ENCODE results near the gene POLRMT.
"Not testable (repeated sequence)": the region's sequence is repeated elsewhere in the genome, so short reads cannot be mapped to it uniquely, and the experiment has no call there.

Gene POLRMT

DNA sequence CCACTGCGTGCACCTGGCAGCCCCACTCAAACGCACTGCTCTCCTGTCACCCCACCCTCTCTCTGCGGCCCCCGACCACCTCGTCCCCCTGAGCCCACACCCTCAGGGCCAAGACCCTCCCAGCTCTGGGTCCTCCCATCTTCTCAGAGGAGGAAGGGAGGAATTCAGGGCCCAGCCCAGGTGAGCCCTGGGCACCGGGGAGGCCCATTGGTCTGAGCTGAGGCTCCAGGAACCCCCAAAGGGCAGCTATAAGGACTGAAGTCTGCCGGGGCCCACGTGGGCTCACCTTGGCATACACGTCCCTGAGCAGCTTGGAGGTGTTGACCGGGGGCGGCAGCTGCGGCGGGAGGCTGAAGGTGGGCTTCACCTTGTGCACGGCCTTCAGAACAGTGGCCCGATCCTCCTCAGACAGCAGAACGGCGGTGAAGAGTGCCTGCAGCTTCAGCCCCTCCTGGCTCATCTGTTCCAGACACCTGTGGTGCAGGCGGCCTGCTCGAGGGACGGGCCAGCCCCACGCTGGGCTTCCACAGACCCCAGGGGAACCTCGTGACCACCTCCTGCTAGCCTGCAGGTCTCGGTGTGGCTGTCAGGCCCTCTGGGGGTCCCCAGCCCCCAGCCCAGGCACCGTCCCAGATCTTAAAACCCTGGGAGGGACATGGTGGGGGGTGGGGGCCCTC, 8.8 kb downstream of the POLRMT start:
- no peak for DNase-seq

DNA sequence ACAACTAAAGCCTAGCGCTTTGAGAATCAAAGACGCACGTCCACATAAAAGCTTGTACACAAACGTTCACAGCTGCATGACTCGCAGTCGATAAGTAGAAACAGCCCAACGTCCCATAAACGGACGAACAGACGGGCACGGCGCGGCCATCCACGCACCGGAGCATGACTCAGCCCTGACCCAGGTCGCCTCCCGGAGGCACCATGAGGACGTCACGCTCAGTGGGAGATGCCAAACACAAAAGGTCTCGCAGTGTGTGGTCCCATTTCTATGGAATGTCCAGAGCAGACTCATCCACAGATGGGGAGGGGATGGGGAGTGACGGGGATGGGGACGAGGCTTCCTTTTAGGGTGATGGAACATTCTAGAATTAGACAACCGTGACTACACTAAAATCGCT, 9.4 kb downstream of the POLRMT start:
- no peak for DNase-seq

DNA sequence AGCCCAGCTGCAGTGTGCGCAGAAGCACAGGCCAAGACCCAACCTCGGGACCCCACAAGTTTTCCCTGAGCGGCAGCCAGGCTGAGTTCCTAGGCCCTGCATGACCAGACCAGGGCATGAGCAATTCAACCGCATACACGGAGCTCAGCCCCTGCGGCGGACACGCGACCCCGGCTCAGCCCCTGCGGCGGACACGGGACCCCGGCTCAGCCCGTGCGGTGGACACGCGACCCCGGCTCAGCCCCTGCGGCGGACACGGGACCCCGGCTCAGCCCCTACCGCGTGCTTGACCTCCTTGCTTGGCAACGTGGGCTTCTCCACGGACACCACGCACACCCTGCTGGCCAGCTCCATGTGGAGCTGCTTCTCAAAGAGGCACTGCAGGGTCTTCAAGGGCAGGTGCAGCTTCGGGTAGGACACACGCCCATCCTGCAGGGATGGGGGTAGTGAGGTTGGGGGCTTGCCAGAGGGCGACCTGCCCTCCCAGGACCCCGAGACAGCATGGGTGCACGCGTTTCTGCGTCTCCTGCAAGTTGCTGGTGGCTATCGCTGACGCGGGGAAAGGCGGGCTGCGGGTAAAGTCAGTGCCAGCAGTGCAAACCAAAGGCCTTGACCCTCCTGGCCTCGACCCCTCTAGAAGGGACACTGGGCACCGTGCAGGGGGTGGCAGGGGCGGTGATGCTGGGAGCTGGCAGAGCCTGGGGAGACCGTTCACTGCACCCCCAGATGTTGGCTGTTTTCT, 10.0 kb downstream of the POLRMT start:
- no peak for DNase-seq

- no peak for DNase-seq
Observed at GRCh38 chr19:622666-623065, 10.7 kb downstream of the POLRMT start.

DNA sequence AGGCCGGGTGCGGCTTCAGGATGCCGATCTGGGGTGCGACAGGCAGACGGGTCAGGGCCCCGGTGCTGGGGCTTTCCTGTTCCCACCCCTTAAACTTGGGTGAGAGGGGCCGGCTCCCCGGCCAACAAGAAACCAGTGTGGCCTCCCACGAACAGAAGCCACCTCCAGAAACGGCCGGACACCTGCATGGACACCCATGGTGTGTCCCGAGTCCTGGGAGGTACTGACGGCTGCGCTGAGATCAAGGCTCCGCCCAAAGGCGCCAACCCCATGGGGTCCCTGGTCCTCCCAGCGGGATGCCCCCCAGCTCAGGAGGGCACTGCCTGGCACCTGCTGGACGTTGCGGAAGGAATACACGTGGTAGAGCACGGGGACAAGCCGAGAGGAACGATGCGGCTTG, 11.5 kb downstream of the POLRMT start:
- no peak for DNase-seq

- not testable (repeated sequence) for DNase-seq
Observed at GRCh38 chr19:621191-621590, 12.1 kb downstream of the POLRMT start.

GRCh38 chr19:620166-620862, 13.0 kb downstream of the POLRMT start:
- DNase-seq: no peak

GRCh38 chr19:619286-620002, 13.9 kb downstream of the POLRMT start:
- no peak for DNase-seq

GRCh38 chr19:618674-619285, 14.6 kb downstream of the POLRMT start:
- DNase-seq: no peak

GRCh38 chr19:618247-618619, 15.1 kb downstream of the POLRMT start:
- DNase-seq: no peak

GRCh38 chr19:617551-618246, 15.6 kb downstream of the POLRMT start:
- no peak for DNase-seq

- DNase-seq: no peak
Observed at GRCh38 chr19:616747-617526, 16.4 kb downstream of the POLRMT start.

DNA sequence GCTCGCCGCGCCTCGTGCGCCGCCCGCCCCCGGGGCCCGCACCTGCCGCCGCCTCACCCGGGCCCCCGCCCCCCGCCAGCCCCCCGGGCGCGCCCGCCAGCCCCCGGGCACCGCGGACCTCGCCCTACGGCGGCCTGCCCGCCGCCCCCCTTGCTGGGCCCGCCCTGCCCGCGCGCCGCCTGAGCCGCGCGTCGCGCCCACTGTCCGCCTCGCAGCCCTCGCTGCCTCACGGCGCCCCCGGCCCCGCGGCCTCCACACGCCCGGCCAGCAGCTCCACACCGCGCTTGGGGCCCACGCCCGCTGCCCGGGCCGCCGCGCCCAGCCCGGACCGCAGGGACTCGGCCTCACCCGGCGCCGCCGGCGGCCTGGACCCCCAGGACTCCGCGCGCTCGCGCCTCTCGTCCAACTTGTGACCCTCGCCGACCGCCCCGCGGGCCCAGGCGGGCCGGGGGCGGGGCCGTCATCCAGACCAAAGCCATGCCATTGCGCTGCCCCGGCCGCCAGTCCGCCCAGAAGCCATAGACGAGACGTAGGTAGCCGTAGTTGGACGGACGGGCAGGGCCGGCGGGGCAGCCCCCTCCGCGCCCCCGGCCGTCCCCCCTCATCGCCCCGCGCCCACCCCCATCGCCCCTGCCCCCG, 17.2 kb downstream of the POLRMT start:
- DNase-seq: no peak

GRCh38 chr19:615619-616018, 17.7 kb downstream of the POLRMT start:
- no peak for DNase-seq

DNA sequence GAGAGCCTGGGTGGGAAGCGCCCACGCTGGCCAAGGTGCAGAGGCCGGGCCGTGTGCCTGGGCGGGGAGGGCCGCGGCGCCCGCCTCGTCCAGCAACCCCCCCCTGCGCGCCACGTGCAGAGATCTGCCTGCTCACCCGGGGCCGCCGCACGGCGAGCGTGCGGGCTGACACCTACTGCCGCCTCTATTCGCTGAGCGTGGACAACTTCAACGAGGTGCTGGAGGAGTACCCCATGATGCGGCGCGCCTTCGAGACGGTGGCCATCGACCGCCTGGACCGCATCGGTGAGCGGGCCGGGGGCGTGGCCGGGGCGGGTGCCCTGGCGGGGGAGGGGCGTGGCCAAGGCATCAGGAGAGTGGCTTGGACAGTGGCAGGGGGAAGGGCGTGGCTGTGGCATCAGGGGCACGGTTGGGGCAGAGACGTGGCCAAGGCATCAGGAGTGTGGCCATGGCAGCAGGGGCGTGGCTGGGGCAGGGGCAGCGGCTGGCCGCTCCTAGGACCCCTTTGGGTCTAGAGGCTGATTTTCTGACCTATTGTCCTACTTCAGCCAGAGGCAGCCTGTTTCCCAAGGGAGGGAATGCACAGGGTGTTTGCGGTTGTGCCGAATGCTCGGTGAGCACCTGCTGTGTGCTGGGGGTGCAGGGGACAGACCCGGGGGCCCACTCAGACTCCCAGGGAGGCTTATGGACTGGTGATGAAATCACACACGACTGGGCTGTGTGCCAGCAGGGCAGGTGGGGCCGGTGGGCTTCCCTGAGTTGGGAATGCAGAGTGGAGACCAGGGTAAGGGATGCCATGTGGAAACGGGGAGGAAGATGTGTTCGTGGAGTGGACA, 19.4 kb downstream of the POLRMT start:
- no peak for DNase-seq

GRCh38 chr19:612941-613340, 20.4 kb downstream of the POLRMT start:
- DNase-seq: no peak

DNA sequence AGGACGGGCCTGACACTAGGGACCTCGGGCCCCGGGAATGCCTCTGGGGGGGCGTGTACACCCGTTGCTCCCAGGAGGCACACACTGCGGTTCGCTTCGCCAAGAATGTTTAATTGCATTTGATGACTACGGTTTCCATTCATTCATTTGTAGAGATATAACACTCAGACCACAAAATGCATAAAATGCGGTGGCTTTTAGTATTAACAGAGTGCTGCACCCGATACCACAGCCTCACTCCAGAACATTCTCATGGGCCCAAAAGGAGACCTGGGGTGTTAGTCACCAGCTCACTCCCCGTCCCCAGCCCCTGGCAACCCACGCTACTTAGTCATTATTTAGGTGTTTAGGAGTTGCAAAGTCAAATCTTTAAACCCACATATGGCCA, 21.9 kb downstream of the POLRMT start:
- DNase-seq: no peak

DNA sequence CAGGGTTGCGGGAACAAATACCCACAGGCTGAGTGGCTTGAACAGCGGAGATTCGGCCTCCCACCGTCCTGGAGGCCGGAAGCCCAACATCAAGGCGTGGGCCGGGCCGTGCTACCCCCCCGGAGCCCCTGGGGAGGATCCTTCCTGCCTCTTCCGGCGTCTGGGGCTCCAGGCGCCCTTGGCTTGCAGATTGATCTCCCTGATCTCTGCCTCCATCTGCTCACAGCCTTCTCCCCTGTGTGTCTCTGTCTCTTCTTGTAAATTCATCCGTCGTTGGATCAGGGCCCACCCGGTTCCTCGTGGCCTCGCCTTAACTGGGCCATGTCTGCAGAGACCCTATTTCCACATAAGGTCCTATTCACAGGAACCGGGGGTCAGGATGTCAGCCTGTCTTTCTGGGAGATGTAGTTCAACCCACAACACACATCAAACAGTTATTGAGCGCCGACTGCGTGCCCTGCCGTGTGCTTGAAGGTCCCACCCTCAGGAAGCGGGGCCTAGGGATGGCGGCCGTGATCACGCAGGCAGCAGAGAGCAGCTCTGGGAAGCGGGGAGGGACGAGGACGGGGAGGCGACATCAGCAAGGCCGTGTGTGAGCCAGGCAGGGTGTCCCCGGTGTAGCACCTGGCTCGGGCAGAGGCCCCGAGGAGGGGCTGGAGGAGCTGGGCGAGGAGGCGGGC, 22.4 kb downstream of the POLRMT start:
- no peak for DNase-seq

DNA sequence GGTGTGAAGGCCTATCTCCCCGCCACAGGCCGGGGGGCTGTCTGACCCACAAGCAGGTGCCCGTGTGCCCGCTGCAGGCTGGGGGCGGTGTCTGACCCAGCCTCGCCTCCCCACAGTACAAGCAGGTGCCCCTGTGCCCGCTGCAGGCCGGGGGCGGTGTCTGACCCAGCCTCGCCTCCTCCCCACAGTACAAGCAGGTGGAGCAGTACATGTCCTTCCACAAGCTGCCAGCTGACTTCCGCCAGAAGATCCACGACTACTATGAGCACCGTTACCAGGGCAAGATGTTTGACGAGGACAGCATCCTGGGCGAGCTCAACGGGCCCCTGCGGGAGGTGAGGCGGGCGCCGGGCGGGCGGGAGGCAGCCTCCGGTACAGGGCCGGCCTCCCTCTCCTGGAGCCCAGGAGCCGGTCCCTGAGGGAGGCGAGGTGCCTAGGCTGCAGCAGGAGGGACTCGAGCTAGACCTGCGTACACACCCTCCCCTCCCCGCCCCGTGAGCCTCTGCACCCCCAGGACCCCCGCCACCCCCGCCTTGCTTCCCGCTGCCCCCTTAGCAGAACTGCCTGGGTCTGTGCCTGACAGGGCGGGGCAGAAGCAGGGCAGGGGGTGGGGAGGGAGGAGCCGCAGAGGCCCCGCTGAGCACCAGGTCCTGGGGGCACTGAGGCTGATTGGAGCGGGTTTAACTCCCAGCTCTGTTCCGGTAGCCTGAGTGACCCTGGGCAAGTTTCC, 23.1 kb downstream of the POLRMT start:
- DNase-seq: no peak
